Left ventricle myocardium inferior (tissue), 1 donor: Measurements from ENCODE around the gene MTERF1. TPM values are rescaled to one million over a fixed set of nuclear protein-coding genes. Genes with fewer than 3 reads are reported as not detected.

Experiments used
- DNase-seq: peaks from one replicate; pipeline ENCODE4 v3.0.0-alpha.2; 2020
- H3K27ac ChIP-seq: fragments of 200-600 bp; replicated peaks from 2 replicates; pipeline ENCODE4 v1.8.0; 2021
- H3K27me3 ChIP-seq: fragments of 200-600 bp; 2 replicates; pipeline ENCODE4 v1.8.0; 2021; ENCODE audit warnings: low read depth
- H3K36me3 ChIP-seq: fragments of 200-600 bp; 2 replicates; pipeline ENCODE4 v1.8.0; 2021
- H3K4me1 ChIP-seq: fragments of 200-600 bp; 2 replicates; pipeline ENCODE4 v1.8.0; 2021
- H3K4me3 ChIP-seq: fragments of 200-600 bp; 2 replicates; pipeline ENCODE4 v1.8.0; 2021; ENCODE audit warnings: mild to moderate bottlenecking, moderate library complexity
- H3K9me3 ChIP-seq: fragments of 200-600 bp; replicated peaks from 2 replicates; pipeline ENCODE4 v1.8.0; 2021
- intact Hi-C: fragments of 100-400 bp; cut with micrococcal nuclease; formaldehyde crosslinking; loops from one replicate; pipeline ENCODE4 v1.11.0; 2022
- long read RNA-seq: library from polyadenylated mRNA; unstranded; transcript quantifications from one replicate; pipeline ENCODE4 v2.0.0, GENCODE V29; 2021
- total RNA-seq: library from RNA; stranded (reverse); fragmentation: NEBNext Ultra II Directional; extraction: Animal tissue kit (Norgen Biotek cat#: 25700); gene quantifications from one replicate; pipeline ENCODE4 v1.2.1, GENCODE V29; 2021
- TF ChIP-seq, protein P1 (sequence below): fragments of 200-600 bp; IDR thresholded peaks from 2 replicates; pipeline ENCODE4 v1.8.0; 2021; ENCODE audit warnings: antibody characterized with exemption, mild to moderate bottlenecking, borderline replicate concordance
- donor health status: DM: no; HTN: yes; CAD: no; lungs with severe emphysema.

Gene MTERF1, protein sequence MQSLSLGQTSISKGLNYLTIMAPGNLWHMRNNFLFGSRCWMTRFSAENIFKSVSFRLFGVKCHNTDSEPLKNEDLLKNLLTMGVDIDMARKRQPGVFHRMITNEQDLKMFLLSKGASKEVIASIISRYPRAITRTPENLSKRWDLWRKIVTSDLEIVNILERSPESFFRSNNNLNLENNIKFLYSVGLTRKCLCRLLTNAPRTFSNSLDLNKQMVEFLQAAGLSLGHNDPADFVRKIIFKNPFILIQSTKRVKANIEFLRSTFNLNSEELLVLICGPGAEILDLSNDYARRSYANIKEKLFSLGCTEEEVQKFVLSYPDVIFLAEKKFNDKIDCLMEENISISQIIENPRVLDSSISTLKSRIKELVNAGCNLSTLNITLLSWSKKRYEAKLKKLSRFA
- 9.2 TPM for total RNA-seq
- long read RNA-seq, partial matches to known transcripts: 0 of 6 reads
- long read RNA-seq, other reads (novel, unspliced or antisense): 2 of 6 reads

DNA sequence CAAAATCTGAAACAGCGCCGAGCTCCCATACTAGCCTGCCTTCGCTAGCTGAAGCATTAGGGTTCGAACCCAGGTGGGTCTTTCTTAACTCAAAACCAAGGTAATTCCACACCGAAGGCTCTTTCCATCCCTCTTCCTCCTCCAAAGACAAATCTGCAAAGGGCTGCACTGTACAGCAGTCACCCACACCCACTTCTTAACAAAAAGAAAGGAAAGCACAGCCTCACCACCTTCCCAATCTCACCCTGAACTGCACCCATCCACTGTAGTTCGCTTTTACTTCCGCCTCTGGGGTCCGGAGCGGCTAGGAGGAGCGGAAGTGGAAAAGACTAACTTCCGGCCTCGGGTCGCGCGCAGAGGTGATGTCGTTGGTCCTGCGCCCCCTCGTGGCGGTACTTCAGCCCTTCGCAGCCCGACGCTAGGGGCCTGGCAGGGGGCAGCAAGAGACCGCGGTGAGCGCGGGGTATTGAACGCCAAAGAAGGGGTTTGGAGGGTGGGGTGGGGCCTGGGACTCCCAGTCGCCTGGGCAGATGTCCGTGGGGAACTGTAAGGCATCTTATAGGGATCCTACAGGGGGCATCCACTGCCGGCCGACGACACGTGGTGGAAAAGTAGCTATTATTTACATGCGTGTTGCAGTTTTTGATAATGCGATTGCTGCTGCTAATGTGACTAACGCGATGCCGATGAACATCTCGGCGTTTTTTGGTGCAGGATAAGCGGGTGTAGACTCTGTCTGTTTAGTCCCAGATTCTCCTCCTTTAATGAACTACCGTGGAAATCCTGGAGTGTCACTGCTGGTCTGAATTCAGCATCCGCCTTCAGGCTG lies at the start of gene MTERF1:
Gene MTERF1 (minus strand): TSS at position 290 of the 829 bp plus-strand sequence. CDS start 619 bp downstream, outside the sequence.
- peak within 1 kb of the TSS; percentile 64 for H3K27ac ChIP-seq
- TF ChIP-seq, protein P1, sequence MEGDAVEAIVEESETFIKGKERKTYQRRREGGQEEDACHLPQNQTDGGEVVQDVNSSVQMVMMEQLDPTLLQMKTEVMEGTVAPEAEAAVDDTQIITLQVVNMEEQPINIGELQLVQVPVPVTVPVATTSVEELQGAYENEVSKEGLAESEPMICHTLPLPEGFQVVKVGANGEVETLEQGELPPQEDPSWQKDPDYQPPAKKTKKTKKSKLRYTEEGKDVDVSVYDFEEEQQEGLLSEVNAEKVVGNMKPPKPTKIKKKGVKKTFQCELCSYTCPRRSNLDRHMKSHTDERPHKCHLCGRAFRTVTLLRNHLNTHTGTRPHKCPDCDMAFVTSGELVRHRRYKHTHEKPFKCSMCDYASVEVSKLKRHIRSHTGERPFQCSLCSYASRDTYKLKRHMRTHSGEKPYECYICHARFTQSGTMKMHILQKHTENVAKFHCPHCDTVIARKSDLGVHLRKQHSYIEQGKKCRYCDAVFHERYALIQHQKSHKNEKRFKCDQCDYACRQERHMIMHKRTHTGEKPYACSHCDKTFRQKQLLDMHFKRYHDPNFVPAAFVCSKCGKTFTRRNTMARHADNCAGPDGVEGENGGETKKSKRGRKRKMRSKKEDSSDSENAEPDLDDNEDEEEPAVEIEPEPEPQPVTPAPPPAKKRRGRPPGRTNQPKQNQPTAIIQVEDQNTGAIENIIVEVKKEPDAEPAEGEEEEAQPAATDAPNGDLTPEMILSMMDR: peak; percentile 96
- intact Hi-C loops: no loop called here

DNA sequence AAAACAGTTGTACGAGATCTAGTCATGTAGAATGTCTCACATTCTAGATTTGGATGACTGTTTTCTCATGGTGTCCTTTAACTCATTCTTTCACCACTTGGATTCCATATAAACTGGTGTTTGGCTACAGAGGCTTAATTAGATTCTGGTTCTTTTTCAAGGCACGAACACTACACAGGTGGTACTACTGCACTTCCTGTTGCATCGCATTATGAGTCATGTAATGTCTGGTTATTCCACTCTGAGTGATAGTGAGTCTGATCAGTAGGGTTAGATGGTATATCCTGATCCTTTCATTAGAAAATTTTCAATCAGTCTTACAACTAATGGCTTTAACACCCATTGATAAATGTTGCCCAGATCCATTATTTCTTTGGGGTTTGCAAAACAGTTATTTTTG lies 49.0 kb upstream of the MTERF1 start:
- H3K4me1 ChIP-seq: no peaks in the 10 kb centered on the region
- TF ChIP-seq, protein P1: no peak
- no peaks in the 10 kb centered on the region for H3K36me3 ChIP-seq
- no peak for DNase-seq
- intact Hi-C loops: no loop called here
- H3K9me3 ChIP-seq: no peaks in the 10 kb centered on the region
- no peak overlapping the region for H3K4me3 ChIP-seq
- no peak overlapping the region for H3K27ac ChIP-seq
- no peaks in the 10 kb centered on the region for H3K27me3 ChIP-seq

More for the DNA sequence above, at the start of gene MTERF1:
- no peaks in the 10 kb centered on the region for H3K9me3 ChIP-seq
- peaks cover 44% of the 10 kb centered on the region for H3K4me1 ChIP-seq
- peak within 1 kb of the TSS; percentile 87 for H3K4me3 ChIP-seq
- DNase-seq: peak; percentile 93
- no peaks in the 10 kb centered on the region for H3K36me3 ChIP-seq
- H3K27me3 ChIP-seq: no peaks in the 10 kb centered on the region

DNA sequence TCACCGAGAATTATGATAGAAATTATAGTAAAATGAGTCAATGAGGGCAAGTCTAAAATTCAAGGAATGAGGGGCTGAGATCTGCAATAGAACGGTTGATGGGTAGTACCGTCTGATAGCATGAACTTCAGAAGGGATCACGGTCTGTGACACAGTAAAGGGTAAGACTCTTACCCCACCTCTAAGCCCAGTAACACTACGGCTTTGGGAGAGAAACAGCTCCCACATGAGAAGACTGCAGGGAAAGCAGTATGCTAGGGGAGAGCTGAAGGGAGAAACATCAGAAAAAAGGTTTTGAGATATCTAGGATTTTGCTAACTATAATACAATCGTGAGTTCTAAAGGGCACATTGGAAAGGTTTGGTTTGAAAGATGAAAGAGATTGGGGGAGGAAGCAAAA lies 47.4 kb upstream of the MTERF1 start:
- intact Hi-C loops: no loop called here
- no peak overlapping the region for H3K4me3 ChIP-seq

DNA sequence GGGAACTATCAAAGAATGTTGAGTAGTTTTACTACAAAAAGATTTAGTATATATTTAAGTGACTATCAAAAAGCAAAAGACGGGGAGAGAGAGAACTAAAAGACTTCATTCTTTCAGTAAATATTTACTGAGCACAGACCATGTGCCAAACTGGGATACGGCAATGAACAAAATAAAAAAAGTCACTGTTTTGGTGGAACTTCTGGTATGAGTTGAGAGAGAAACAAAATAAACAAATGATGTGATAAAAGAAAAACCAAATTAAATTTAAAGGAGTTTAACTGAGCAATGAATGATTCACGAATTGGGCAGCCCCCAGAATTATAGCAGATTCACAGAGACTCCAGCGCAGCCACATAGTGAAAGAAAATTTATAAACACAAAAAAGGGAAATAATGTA lies 42.4 kb upstream of the MTERF1 start:
- TF ChIP-seq, protein P1: no peak
- Histone ChIP-seq H3K36me3 (no peaks in the 10 kb centered on the region), H3K27me3 (no peaks in the 10 kb centered on the region), H3K9me3 (no peaks in the 10 kb centered on the region), H3K4me3 (no peak overlapping the region), H3K4me1 (no peaks in the 10 kb centered on the region), H3K27ac (no peak overlapping the region)
- no peak for DNase-seq
- intact Hi-C loops: no loop called here

More for the DNA sequence above, 47.4 kb upstream of the MTERF1 start:
- Histone ChIP-seq H3K36me3 (no peaks in the 10 kb centered on the region), H3K4me1 (no peaks in the 10 kb centered on the region), H3K27ac (no peak overlapping the region), H3K9me3 (no peaks in the 10 kb centered on the region), H3K27me3 (no peaks in the 10 kb centered on the region)
- no peak for DNase-seq
- TF ChIP-seq, protein P1: no peak

DNA sequence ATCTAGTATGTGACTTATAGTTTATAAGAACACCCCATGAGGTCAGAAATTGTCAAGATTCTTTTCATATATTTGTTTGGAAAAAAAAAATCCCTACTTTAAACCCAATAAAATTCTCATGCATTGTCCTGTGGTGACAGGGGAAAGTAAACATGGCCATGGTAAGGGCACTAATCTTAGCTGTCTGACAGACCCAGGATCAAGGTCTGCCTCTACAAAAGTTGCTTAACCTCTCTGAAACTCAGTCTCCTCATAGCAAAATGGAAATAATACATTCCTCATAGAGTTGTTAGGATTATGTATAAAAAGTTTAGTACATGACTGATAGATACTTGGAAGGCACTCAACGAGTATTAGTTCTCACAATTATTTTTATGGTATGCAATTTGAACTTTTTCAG lies 37.9 kb upstream of the MTERF1 start:
- no peak overlapping the region for H3K4me3 ChIP-seq
- no peak for DNase-seq
- intact Hi-C loops: no loop called here
- no peaks in the 10 kb centered on the region for H3K36me3 ChIP-seq
- TF ChIP-seq, protein P1: no peak
- H3K27ac ChIP-seq: no peak overlapping the region
- no peaks in the 10 kb centered on the region for H3K4me1 ChIP-seq
- no peaks in the 10 kb centered on the region for H3K27me3 ChIP-seq
- no peaks in the 10 kb centered on the region for H3K9me3 ChIP-seq
